HG03460 (cell line): Measurements from ENCODE around the gene CRMP1.
"Not testable (repeated sequence)": the region's sequence is repeated elsewhere in the genome, so short reads cannot be mapped to it uniquely, and the experiment has no call there.

Experiments used
- ATAC-seq: cut with Tn5 transposase; IDR thresholded peaks from one replicate; pipeline ENCODE4 v1.9.1; 2021; ENCODE audit not compliant: unreplicated experiment

The CRMP1 gene

DNA sequence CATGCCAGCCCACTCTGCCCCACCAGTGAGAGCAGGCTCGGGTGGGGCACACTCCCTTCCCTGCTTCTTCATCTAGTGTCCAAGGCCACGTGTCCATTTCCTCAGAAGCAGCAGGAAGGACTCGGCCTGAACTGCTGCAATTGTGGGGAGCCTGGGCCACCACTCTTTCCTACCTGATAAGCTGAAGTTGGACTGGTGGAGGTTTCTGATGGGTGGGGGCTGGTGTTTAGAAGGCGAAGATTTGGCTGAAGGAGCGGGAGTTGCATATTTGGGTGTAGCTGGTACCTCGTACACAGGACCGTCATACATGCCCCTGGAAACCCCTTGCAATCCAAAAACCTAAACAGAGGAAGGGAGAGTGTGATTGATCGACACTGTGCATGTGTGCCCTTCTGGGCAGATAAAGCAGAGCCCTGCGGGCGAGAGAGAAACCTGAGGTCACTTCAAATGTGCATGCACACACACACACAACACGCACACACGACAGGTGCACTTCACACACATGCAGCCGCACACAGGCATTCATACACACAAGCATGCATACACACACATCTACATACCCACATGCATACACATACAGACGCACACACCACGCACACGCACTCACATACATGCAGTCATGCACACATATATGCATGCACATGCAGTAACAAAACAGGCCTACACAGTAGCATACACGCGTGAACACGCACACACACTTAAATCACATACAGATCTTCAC is 67.4 kb downstream of the CRMP1 start:
- no peak for ATAC-seq

DNA sequence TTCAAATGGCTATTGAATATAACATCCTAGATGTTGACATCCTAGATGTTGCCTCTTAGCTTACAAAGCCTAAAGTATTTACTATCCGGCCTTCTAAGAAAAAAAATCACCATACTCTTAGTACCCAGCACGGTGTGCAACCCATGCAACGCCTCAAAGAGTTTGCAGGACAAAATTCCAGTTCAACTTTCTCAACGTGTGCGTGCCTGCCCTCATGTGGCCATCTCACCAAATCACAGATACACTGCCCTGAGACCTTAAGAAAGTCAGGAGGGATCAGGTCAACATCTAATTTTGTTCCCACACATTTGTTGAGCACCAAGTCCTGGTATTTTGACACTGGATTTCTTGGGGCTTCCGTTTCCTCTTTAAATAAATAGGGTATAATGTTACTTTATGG is 68.3 kb downstream of the CRMP1 start:
- ATAC-seq: no peak

DNA sequence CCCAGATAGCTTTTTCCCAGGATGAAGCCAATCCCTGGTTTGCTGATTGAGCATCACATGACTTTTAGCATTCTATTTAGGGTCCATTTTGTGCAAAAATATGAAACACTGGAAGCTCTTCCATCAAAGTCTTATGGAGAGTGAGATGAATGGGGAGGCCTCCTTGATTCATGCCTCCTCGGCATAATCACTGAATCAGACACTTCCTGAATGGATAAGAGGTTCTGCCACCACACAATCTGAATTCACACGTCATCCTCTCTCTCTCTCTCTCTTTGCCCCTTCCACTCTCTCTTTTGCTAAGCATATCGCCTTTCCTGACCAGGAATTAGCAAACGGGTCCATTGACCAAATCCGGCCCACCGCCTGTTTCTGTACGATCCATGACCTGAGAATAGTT is 68.7 kb downstream of the CRMP1 start:
- no peak for ATAC-seq

DNA sequence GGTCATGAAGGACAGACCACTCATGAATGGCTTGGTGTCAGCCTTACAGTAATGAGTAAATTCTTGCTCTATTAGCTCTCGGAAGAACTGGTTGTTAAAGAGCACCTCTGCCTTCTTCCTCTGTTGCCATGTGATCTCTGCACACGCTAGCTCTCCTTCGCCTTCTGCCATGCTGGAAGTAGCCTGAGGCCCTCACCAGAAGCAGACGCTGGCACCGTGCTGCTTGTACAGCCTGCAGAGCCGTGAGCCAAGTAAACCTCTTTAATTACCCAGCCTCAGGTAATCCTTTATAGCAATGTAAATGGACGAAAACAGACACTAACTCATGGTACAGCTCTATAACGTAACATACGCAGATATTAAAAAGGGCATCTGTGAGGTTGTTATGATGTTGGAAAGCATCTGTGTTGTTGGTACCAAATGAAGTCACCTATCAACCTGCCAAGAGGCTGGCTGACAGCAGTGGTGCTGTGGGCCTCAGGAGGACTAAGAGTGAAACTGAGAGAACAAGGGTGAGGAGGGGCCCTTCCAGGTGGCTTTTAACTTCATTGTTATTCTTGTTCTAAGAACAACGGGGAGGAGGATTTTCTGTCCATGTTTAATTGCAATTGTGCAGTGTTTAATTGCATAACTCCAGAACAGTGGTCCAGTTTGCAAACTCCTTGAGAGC is 69.2 kb downstream of the CRMP1 start:
- ATAC-seq: no peak

DNA sequence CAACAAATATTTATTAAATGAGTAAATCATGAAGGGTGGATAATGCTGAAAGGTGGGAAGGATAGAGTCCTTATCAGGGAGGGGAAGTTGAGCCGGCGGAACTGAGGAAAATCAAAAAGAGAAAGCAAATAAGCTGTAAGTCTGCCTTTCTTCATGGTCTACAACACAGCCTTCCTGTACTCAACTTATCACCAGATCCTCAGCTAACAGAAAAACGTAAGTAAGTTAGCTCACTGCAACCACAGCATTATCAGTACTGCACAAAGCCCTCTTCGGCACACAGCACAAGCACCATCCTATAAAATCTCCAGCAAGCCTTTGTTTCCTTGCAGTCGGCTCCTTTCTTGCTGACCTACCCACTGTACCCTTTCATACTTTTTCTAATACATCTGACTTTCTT is 70.3 kb downstream of the CRMP1 start:
- ATAC-seq: no peak

DNA sequence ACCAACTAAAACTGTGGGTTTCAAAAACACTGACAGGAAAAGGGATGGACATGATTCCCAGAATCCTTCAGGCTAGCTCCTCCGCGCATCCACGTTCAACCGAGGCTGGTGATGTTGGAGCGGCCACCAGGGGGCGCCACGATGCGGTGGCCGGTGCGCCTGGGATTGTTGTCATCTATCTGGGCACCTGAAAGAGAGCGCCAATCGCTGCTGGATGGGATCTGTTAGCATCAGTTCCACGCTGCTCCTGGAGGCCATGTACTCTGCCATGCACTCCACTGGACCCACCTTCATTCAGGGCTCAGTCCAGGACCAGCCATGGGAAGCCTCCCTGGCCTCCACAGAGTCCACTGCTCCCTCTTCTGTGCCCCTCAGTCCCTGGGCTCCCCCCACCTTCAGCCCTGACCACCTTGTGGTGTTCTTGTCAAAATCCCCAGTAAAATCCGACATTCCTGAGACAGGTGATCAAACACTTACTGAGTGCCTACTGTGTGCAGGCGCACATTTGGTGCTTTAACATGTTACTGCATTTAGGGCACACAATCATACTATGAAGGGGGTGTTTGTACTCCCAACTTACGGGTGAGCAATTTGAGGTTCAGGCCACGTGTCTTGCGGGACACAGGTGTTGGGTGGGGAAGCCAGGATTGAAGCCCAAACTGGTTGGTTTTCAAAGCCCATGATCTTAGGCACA is 71.1 kb downstream of the CRMP1 start:
- ATAC-seq: no peak

DNA sequence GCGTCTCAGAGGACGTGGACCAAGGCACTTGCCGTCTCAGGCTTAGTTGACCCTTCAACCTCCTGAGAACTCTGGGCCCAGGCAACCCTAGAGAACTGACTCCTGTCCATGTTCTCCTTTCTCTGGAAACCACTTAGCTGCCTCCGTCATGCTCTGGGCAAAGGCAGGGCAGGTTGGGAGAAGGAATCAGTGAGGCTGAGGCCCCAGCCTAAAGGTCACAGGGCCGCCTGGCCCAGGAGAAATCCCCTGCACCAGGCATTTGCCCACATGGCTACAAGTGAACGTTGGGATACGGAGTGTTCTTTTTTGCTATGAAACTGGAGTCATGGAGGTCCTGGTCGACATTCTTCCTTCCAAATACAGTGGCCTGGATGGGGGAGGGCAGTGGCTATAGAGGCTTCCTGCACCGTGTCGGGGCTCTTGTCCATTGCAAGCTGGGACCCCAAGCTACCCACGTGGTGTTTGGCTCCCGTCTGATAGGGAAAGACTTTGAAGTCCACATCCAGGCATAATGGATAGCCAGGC is 76.0 kb downstream of the CRMP1 start:
- no peak for ATAC-seq

DNA sequence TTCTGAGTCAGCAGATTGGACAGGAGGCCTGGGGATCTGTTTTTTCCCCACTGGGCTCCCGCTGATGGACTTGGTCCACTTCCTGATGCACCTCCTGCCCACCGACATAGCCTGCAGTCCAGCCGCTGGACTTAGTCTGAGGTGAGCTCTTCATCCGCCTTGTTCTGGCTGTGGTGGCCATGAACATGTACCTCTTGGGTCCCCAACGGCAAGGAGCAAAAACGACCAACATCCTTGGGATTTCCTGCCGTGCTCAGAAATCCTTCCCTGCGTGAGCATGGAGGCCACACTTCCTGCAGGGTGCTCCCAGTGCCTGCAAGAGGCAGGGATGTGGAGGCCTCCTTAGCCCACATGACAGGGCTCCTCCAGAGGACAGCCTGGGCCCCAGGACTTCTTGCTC is 76.8 kb downstream of the CRMP1 start:
- ATAC-seq: no peak

DNA sequence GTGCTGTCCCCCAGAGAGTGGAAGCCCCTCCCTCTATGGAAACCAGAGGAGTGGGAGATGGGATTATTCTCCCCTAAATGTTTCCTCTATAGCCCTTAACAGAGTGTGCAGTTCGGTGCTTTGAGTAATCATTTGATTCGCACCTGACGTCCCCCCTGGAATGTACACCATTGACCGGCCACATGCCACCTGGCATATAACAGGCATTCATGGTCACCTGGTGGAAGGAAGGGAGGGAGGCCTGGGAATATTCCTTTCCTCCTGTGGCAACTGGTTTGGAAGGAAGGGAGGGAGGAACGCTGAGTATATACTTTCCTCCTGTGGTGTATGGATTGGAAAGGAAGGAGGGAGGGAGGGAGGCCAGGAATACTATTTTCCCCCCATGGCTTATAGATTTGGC is 77.2 kb downstream of the CRMP1 start:
- ATAC-seq: no peak

DNA sequence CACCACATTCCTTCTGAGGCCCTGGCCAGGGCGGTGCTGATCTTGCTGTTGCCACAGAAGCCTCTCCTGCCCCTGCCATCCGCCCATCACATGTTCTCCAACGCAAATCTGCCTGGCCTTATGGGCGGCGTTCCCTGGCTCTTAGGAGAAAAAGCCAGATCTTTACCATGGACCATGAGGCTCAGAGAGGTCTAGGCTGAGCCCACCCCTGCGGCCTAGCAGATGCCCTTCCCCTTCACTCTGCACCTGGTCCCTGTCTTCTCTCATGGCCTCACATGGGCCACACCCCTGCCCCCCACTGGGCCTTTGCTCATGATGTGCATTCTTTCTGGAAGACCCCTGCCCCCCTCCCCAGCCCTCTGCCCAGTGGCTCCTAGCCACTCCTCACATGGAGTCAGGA is 78.5 kb downstream of the CRMP1 start:
- ATAC-seq: no peak

DNA sequence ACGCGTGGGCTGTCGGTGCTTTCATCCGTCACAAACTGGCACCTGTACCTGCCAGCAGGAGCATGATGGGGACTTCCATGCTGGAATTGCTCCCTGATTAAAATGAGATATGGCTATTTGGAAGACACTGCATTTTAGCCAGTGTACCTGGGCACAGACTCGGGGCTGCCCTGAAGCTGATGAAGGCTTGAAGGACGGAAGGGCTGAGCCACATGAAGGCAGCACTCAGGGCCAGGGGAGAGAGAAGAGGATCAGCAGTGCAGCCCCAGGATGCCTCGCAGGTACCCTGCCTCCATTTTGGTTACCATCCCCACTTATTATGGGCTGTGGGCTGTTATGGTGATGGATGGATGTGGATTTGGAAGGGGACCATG is 79.0 kb downstream of the CRMP1 start:
- ATAC-seq: no peak

DNA sequence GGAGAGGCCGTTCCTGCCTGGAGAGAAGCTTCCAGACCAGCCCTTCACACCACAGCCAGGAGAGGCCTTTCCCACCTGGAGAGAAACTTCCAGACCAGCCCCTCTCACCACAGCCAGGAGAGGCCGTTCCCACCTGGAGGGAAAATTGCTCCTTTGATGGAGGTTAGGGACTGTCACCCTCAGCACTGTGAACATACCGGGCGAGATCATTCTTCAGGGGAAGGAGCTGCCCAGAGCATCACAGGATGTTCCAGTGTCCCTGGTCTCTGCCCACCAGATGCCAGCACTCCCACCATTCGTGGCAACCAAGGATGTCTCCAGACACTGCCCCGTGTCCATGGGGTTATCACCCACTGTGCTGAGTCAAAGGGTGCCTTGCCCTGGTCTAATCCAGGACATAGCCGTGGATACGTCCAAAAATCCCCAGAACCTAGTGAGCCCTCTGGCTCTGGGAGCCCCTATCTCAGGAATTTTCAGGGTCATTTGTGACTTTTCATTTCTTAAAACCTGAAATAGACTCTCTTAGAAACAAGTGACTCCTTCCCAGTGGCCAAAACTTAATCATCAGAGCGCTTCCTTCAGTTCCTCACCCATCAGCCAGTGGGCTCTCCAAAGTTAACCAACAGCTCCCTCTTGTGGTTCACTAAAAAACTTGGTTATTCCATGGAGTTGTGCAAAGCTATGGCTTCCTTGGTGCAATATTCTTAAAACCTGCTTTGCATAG is 80.2 kb downstream of the CRMP1 start:
- no peak for ATAC-seq

DNA sequence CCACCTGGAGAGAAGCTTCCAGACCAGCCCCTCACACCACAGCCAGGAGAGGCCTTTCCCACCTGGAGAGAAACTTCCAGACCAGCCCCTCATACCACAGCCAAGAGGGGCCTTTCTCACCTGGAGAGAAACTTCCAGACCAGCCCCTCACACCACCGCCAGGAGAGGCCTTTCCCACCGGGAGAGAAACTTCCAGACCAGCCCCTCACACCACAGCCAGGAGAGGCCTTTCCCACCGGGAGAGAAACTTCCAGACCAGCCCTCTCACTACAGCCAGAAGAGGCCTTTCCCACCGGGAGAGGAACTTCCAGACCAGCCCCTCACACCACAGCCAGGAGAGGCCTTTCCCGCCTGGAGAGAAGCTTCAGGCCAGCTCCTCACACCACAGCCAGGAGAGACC is 80.8 kb downstream of the CRMP1 start:
- ATAC-seq: not testable (repeated sequence)

DNA sequence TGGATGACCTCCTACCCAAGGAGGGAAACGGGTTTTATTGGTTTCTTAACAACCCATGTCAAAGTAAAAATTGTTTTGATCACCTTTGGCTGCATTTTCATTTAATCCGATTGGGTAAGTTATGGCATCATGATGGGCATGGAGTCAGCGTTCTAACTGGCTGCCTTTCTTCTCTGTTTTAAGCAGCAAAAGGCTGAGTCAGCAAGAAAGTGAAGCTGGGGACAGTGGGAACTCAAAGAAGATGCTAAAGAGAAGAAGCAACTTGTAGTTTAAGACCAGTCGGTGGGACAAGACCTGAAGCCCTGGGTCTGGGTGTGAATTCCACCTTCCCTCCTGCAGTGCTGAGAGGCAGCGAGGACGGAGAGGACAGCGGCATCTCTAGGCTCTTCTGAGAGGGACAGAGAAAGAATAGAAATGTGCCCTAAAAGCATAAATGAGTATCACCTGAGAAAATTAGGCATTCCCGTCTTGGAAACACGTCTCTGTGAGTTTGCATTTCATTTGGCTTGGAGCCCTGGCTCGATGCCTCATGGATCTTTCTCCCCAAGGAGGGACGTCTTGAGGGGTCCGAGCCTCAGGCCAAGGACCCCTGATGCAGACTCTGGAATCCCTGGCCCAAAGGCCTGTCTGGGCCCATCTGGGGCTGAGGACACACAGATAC is 82.0 kb downstream of the CRMP1 start:
- ATAC-seq: no peak

DNA sequence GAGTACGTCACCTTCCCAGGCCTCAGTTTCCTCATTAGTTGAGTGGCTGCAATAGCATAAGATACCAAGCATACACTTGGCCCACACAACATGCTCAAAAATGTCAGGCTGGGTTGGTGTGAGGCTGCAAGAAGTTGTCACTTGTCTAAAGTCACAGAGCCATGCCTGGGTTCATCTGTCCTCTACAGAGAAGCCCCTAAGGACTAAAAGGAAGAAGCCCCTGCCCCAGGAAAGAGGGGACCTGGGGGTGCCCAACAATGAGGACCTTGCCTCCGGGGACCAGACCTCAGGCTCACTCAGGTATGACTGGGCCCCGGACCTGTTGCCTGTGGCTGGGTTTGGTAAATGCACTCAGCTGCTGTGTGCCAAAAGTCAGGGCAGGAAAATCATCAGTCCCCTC is 82.7 kb downstream of the CRMP1 start:
- no peak for ATAC-seq

DNA sequence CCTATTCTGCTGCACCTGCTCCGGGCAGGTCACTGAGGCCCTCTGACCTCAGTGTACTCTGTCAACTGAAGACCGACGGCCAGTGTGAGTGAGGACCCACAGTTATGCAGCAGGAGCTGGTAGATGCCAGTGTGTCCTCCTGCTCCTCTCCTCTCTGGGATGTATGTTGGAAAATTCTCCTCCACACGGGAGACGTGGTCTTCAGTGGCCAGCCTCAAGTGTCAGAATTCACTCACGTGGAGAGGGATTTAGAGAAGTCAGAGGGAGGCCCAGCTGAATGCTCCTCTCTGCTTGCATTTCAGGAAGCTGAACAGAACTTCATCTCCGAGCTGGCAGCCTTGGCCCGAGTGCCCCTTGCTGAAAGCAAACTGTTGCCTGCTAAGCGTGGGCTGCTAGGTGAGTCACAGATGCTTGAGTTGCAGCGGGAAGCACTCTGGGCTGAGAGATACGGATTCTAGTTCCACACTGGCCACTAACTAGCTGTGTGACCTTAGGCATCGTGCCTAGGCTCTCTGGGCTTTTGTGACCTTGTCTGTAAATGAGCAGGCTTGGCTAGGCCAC is 83.6 kb downstream of the CRMP1 start:
- ATAC-seq: no peak

DNA sequence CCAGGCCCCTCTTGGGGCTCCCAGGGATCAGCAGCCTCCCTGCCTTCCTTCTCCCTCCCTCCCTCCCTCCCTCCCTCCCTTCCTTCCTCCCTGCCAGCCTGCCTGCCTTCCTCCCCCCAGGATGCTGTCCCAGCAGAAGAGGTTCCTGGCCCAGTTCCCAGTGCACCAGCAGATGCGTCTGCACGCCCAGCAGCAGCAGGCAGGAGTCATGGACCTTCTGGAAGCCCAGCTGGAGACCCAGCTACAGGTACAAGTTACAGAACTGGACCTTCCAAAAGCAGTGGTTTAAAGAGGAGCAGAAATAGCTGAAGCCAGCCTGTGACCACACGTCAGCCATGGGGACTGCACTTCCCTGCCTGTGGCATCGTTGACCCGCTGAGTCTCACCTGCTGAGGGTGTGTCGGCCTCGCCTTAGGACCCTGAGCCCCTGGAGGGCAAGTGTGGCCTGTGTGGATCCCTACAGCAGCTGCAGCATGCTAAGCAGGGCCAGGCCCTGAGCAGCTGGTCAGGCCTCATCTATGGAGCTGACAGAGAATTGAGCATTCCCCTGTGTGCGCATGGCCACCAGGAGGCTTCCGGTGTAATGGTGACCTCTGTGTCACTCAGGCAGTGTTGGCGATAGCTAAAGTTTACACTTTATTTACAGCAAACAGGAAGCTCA is 84.7 kb downstream of the CRMP1 start:
- ATAC-seq: no peak

DNA sequence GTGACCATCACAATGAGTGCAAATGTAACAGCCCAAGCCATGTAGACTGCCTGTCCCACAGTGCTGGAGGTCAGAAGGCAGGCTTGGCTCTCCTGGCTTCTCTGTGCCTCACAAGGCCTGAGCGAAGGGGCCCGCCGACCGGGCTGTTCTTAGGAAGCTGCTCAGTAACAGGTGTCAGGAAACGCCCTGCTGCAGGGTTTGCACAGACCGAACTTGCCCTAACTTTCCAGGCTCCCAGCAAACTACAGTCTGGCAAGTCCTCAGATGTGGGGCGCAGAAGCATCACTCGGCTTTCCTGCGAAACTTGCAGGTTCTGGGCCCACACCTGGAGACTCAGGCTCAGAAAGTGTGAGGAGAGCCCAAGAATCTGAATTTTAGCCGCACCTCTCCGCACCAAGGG is 87.6 kb downstream of the CRMP1 start:
- ATAC-seq: no peak

DNA sequence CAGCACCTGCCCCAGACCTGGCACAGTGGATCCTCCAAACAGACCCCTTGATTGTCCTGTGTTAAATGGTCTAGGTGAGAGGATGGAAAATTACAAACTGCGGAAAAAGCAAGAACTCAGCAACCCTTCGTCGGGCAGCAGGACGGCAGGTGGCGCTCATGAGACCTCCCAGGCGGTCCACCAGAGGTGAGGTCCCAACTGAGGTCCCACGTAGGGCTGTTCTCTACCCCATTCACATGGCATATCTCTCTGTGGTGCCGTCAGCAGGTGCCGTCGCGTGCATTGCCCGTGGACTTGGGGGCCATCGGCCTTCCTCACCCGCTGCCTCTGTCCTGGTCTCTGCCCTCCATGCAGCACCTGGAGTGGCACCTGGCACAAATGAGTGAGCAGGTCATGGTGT is 88.2 kb downstream of the CRMP1 start:
- no peak for ATAC-seq

DNA sequence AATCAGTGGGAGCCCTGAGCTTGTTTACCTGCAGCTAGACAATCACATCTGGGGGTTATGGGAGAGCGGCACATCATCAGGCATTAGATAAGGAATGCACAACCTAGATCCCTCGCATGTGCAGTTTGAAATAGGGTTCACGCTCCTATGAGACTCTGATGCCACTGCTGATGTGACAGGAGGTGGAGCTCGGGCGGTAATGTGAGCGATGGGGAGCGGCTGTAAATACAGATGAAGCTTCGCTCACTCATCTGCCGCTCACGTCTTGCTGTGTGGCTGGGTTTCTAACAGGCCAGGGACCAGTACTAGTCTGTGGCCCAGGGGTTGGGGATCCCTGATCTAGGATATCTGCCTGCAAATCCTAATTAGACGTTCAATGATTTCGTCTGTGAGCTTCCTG is 90.3 kb downstream of the CRMP1 start:
- no peak for ATAC-seq
